GM12872 (cell line): ENCODE measurements around the gene ZNF638.

Experiments used
- CTCF ChIP-seq: IDR thresholded peaks from 3 replicates; pipeline ENCODE4 v1.5.1; 2011; ENCODE audit warnings: low read depth, mild to moderate bottlenecking, low read length, moderate library complexity; ENCODE audit not compliant: insufficient read depth

The ZNF638 gene

GRCh38 chr2:71410696-71411095 lies 79.1 kb downstream of the ZNF638 start:
- no peak for TF ChIP-seq CTCF

GRCh38 chr2:71417300-71418202 lies 86.0 kb downstream of the ZNF638 start:
- TF ChIP-seq CTCF: no peak

GRCh38 chr2:71419145-71419544 lies 87.6 kb downstream of the ZNF638 start:
- TF ChIP-seq CTCF: no peak

- no peak for TF ChIP-seq CTCF
These were observed 88.4 kb downstream of the ZNF638 start for GRCh38 chr2:71419976-71420375.

GRCh38 chr2:71422786-71423185 lies 91.2 kb downstream of the ZNF638 start:
- TF ChIP-seq CTCF: no peak

GRCh38 chr2:71423817-71424420 lies 92.3 kb downstream of the ZNF638 start:
- TF ChIP-seq CTCF: no peak

- TF ChIP-seq CTCF: no peak
These were observed 95.1 kb downstream of the ZNF638 start for GRCh38 chr2:71426721-71427120.
